ENCODE measurements around the gene TGFBRAP1. TPM values are rescaled to one million over a fixed set of nuclear protein-coding genes. Genes with fewer than 3 reads are reported as not detected.

Gene TGFBRAP1
- total and polyA plus RNA-seq, 9 of the 15 experiments (the other 6 are each of a cell fraction or from before 2014, with no cell fraction given): 3.7 to 18.0 (median 11.0) TPM

GRCh38 chr2:105235388-105236059, 94.0 kb downstream of the TGFBRAP1 start:
- in situ Hi-C loops (cut with MboI): no loop called here
- peaks cover 5% of the 10 kb centered on the region; the same call in 1 of the 2 replicates for H4K20me1 ChIP-seq (replicated peaks; ENCODE audit: control insufficient read depth, insufficient read depth, low read length)
- FAIRE-seq: peak; percentile 62
- H3K79me2 ChIP-seq (ENCODE audit: control insufficient read depth, insufficient read depth, low read length): no peaks in the 10 kb centered on the region
- WGBS (ENCODE audit: insufficient coverage, low coverage, missing lambda C conversion rate): 2% methylated on average over 12 of the region's 12 CpGs
- no peaks in the 10 kb centered on the region for H3K9me1 ChIP-seq (ENCODE audit: control insufficient read depth, insufficient read depth, low read length)
- no peak overlapping the region for H3K9ac ChIP-seq (ENCODE audit: insufficient read depth in 1 of 2, low read depth in 2 of 2, low read length in 2 of 2)
- no peaks in the 10 kb centered on the region for H3K9me3 ChIP-seq (replicated peaks; ENCODE audit: control insufficient read depth, insufficient read depth, low read depth, low read length)
- no peaks in the 10 kb centered on the region for H3K36me3 ChIP-seq (ENCODE audit: control insufficient read depth, insufficient read depth, low read length)
- no peak overlapping the region for H3K27ac ChIP-seq (ENCODE audit: extremely low read depth, low read depth, low read length)
- H3K4me3 ChIP-seq: no peak overlapping the region
- H3K27me3 ChIP-seq (ENCODE audit: control insufficient read depth in 2 of 2, insufficient read depth in 2 of 2, low read length in 2 of 2): peaks cover 22 to 52% of the 10 kb centered on the region in 2 experiments
- ChIA-PET CTCF (ENCODE audit: low intra/inter-chr PET ratio) (interaction anchor here (0.5 to 2.2 kb wide), 2 partner anchors 121 to 1028 kb away, joined by 4 to 18 read pairs; no protein-coding TSS in a partner anchor), POLR2A (no interaction called here)
- no TSS peak for BruUV-seq (replicated peaks)
- no peak overlapping the region for H3K4me2 ChIP-seq (ENCODE audit: insufficient read depth, low read length)
- intact Hi-C loops (cut with micrococcal nuclease): loop anchor here (1.0 to 5.0 kb wide), 3 partner anchors 58 to 121 kb away; no protein-coding TSS in a partner anchor
- no peak overlapping the region; the same call in 1 of the 2 replicates for H2AFZ ChIP-seq (ENCODE audit: low read depth, low read length)
- H3K4me1 ChIP-seq (replicated peaks in 1 of 2; ENCODE audit: control insufficient read depth in 2 of 2, insufficient read depth in 2 of 2, low read length in 2 of 2): peaks cover 2 to 12% of the 10 kb centered on the region in 2 experiments; a peak in 2 of 5 replicates
- peak; percentile 57 to 87 (median 57) for DNase-seq (ENCODE audit: extremely low read depth in 1 of 4, low spot score in 3 of 4)
- peak; percentile 88 for ATAC-seq
- TF ChIP-seq, protein P1, sequence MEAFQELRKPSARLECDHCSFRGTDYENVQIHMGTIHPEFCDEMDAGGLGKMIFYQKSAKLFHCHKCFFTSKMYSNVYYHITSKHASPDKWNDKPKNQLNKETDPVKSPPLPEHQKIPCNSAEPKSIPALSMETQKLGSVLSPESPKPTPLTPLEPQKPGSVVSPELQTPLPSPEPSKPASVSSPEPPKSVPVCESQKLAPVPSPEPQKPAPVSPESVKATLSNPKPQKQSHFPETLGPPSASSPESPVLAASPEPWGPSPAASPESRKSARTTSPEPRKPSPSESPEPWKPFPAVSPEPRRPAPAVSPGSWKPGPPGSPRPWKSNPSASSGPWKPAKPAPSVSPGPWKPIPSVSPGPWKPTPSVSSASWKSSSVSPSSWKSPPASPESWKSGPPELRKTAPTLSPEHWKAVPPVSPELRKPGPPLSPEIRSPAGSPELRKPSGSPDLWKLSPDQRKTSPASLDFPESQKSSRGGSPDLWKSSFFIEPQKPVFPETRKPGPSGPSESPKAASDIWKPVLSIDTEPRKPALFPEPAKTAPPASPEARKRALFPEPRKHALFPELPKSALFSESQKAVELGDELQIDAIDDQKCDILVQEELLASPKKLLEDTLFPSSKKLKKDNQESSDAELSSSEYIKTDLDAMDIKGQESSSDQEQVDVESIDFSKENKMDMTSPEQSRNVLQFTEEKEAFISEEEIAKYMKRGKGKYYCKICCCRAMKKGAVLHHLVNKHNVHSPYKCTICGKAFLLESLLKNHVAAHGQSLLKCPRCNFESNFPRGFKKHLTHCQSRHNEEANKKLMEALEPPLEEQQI (IDR thresholded peaks at IDR 0.05): no peak
- TF ChIP-seq BRCA1 (IDR thresholded peaks at IDR 0.05) (no peak), BRCA1 (CRISPR knock-in tag; IDR thresholded peaks at IDR 0.05) (no peak), MCM5 (IDR thresholded peaks at IDR 0.05; ENCODE audit: low read depth) (no peak), PREB (CRISPR knock-in tag; IDR thresholded peaks at IDR 0.05) (no peak), BRF2 (IDR thresholded peaks at IDR 0.05; ENCODE audit: borderline replicate concordance, insufficient read depth, insufficient read length) (no peak), PHF20 (IDR thresholded peaks at IDR 0.05; ENCODE audit: partially characterized antibody) (no peak), POLR2A (conservative IDR thresholded peaks at IDR 0.05) (no peak), ZNF561 (CRISPR knock-in tag; conservative IDR thresholded peaks at IDR 0.05) (no peak), DIDO1 (tag; IDR thresholded peaks at IDR 0.05; ENCODE audit: low read depth) (no peak), CBFB (CRISPR knock-in tag; IDR thresholded peaks at IDR 0.05) (no peak), RAD21 (CRISPR knock-in tag; conservative IDR thresholded peaks at IDR 0.05 in 1 of 2, IDR thresholded peaks at IDR 0.05 in 1 of 2) (peak; percentile 64 to 81), IRF1 (CRISPR knock-in tag; IDR thresholded peaks at IDR 0.05; ENCODE audit: borderline replicate concordance) (no peak)
- TF ChIP-seq, protein P2, sequence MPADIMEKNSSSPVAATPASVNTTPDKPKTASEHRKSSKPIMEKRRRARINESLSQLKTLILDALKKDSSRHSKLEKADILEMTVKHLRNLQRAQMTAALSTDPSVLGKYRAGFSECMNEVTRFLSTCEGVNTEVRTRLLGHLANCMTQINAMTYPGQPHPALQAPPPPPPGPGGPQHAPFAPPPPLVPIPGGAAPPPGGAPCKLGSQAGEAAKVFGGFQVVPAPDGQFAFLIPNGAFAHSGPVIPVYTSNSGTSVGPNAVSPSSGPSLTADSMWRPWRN (IDR thresholded peaks at IDR 0.05; ENCODE audit: low read depth): no peak
